PC-3 (cell line): ENCODE data around the gene JAKMIP1. TPM values are rescaled to one million over a fixed set of nuclear protein-coding genes. Genes with fewer than 3 reads are reported as not detected.

Experiments used
- ATAC-seq: fragments of 200-7000 bp; cut with Tn5 transposase; 2 replicates; pipeline ENCODE4 v1.9.1; 2020; ENCODE audit warnings: mild to moderate bottlenecking, moderate library complexity
- BruUV-seq: library from RNA; stranded (reverse); fragments of 400-500 nt; replicated peaks from 2 replicates; lab custom pipeline; 2021; lab: Mats Ljungman, UMichigan
- CTCF ChIA-PET: fragments of 300-600 bp; sonication (Branson Sonifier 250); formaldehyde crosslinking; loops from one replicate; lab custom pipeline; 2022; ENCODE audit warnings: antibody characterized with exemption; lab: Charles Lee
- POLR2A ChIA-PET: fragments of 300-600 bp; sonication (Branson Sonifier 250); formaldehyde crosslinking; loops from one replicate; lab custom pipeline; 2022; ENCODE audit warnings: antibody characterized with exemption; ENCODE audit not compliant: unreplicated experiment; lab: Charles Lee
- DNase-seq: peaks from one replicate; pipeline ENCODE4 v3.0.0-alpha.2; 2015
- H2AFZ ChIP-seq: fragments of 300-600 bp; sonication (generic); 2 replicates; pipeline ENCODE4 v1.6.0; 2016; ENCODE audit warnings: antibody characterized with exemption, low read length
- H3F3A ChIP-seq: fragments of 300-600 bp; sonication (generic); one replicate; pipeline ENCODE4 v1.6.0; 2017; ENCODE audit warnings: antibody characterized with exemption, low read length, control low read depth, mild to moderate bottlenecking; ENCODE audit not compliant: unreplicated experiment
- H3K27ac ChIP-seq: fragments of 300-600 bp; sonication (generic); 2 replicates; pipeline ENCODE4 v1.5.1; 2016; ENCODE audit warnings: mild to moderate bottlenecking, low read length
- H3K27me3 ChIP-seq: fragments of 300-600 bp; sonication (generic); 2 replicates; pipeline ENCODE4 v1.6.1; 2016; ENCODE audit warnings: low read length, mixed read lengths
- H3K36me3 ChIP-seq: fragments of 300-600 bp; sonication (generic); 2 replicates; pipeline ENCODE4 v1.6.1; 2016; ENCODE audit warnings: low read depth, mixed run types, low read length, mixed read lengths
- H3K4me1 ChIP-seq: fragments of 300-600 bp; sonication (generic); 2 replicates; pipeline ENCODE4 v1.5.1; 2016; ENCODE audit warnings: low read length; ENCODE audit not compliant: insufficient read depth
- H3K4me2 ChIP-seq: fragments of 300-600 bp; sonication (generic); 2 replicates; pipeline ENCODE4 v1.6.0; 2016; ENCODE audit warnings: low read length
- H3K4me3 ChIP-seq: fragments of 300-600 bp; sonication (generic); 2 replicates; pipeline ENCODE4 v1.5.1; 2016; ENCODE audit warnings: mild to moderate bottlenecking, low read length, mixed read lengths
- H3K79me2 ChIP-seq: fragments of 300-600 bp; sonication (generic); 2 replicates; pipeline ENCODE4 v1.6.1; 2017; ENCODE audit warnings: low read length, mixed read lengths
- H3K9ac ChIP-seq: fragments of 300-600 bp; sonication (generic); 2 replicates; pipeline ENCODE4 v1.6.0; 2016; ENCODE audit warnings: mild to moderate bottlenecking, low read length
- H3K9me2 ChIP-seq: fragments of 300-600 bp; sonication (generic); replicated peaks from 2 replicates; pipeline ENCODE4 v1.6.1; 2016; ENCODE audit warnings: mixed run types, low read length, mixed read lengths
- H3K9me3 ChIP-seq: fragments of 300-600 bp; sonication (generic); 2 replicates; pipeline ENCODE4 v1.6.1; 2016; ENCODE audit warnings: low read length, mixed read lengths
- H4K20me1 ChIP-seq: fragments of 300-600 bp; sonication (generic); 2 replicates; pipeline ENCODE4 v1.6.1; 2016; ENCODE audit warnings: low read length, mixed read lengths
- EZH2 ChIP-seq: fragments of 300-600 bp; sonication (generic); IDR thresholded peaks from one replicate; pipeline ENCODE4 v1.6.1; 2017; ENCODE audit warnings: antibody characterized with exemption, mild to moderate bottlenecking, low read length; ENCODE audit not compliant: unreplicated experiment
- EZH2phosphoT487 ChIP-seq: fragments of 300-600 bp; sonication (generic); IDR thresholded peaks from 2 replicates; pipeline ENCODE4 v1.6.1; 2018; ENCODE audit warnings: mild to moderate bottlenecking, antibody characterized with exemption, low read length, borderline replicate concordance
- intact Hi-C: fragments of 100-400 bp; cut with micrococcal nuclease; formaldehyde crosslinking; loops from 2 replicates; pipeline ENCODE4 v1.9.0; 2023
- total RNA-seq: library from RNA; depleted of rRNA; stranded (reverse); fragments of >200 nt; gene quantifications from 2 replicates; pipeline ENCODE4 v1.2.3, GENCODE V29; 2014
- TF ChIP-seq, protein P1 (sequence below): fragments of 300-600 bp; sonication (generic); conservative IDR thresholded peaks from 2 replicates; pipeline ENCODE4 v1.5.1; 2017; ENCODE audit warnings: antibody characterized with exemption, low read depth, mild to moderate bottlenecking, low read length

JAKMIP1 gene
- total RNA-seq, 1 experiment from 2014 or later: 0.04 TPM

GRCh38 chr4:6154875-6155274, 45.5 kb downstream of the JAKMIP1 start:
- intact Hi-C loops: no loop called here

DNA sequence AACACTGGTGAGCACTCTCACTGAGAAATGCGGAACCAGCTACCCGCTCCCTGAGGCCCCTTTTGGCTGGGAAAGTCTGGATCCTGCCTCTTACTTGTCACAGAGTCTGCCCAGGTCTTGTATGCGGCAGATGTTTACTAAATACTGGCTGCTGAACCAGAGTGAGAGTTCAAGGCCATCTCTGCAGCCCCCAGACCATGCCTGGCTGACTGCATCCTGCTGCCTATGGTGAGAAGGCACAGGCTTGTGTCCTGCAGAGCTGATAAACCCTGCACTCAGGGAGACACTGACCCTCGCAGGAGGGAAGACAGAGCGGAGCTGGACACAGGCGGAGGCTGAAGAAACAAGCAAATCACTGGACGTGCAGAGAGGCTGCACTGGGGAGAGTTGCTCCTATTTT, 46.5 kb downstream of the JAKMIP1 start:
- Histone ChIP-seq H3K9ac (no peak overlapping the region), H2AFZ (no peak overlapping the region), H3K27ac (no peak overlapping the region), H3K4me1 (no peaks in the 10 kb centered on the region), H3K79me2 (no peaks in the 10 kb centered on the region), H3K4me3 (no peak overlapping the region), H3K4me2 (no peak overlapping the region), H3K9me2 (no peaks in the 10 kb centered on the region), H4K20me1 (no peaks in the 10 kb centered on the region), H3K36me3 (no peaks in the 10 kb centered on the region), H3K27me3 (peaks cover 40% of the 10 kb centered on the region), H3F3A (no peaks in the 10 kb centered on the region), H3K9me3 (no peaks in the 10 kb centered on the region)
- BruUV-seq: no TSS peak
- POLR2A ChIA-PET: no interaction called here
- DNase-seq (no peak), ATAC-seq (no peak)
- intact Hi-C loops: no loop called here
- TF ChIP-seq, protein P1, sequence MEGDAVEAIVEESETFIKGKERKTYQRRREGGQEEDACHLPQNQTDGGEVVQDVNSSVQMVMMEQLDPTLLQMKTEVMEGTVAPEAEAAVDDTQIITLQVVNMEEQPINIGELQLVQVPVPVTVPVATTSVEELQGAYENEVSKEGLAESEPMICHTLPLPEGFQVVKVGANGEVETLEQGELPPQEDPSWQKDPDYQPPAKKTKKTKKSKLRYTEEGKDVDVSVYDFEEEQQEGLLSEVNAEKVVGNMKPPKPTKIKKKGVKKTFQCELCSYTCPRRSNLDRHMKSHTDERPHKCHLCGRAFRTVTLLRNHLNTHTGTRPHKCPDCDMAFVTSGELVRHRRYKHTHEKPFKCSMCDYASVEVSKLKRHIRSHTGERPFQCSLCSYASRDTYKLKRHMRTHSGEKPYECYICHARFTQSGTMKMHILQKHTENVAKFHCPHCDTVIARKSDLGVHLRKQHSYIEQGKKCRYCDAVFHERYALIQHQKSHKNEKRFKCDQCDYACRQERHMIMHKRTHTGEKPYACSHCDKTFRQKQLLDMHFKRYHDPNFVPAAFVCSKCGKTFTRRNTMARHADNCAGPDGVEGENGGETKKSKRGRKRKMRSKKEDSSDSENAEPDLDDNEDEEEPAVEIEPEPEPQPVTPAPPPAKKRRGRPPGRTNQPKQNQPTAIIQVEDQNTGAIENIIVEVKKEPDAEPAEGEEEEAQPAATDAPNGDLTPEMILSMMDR: no peak
- CTCF ChIA-PET: no interaction called here

More at GRCh38 chr4:6154875-6155274, 45.5 kb downstream of the JAKMIP1 start:
- POLR2A ChIA-PET: no interaction called here
- no peaks in the 10 kb centered on the region for H3K36me3 ChIP-seq
- H3K9ac ChIP-seq: no peak overlapping the region
- H3K79me2 ChIP-seq: no peaks in the 10 kb centered on the region
- BruUV-seq: no TSS peak
- H3K27me3 ChIP-seq: peaks cover 40% of the 10 kb centered on the region
- H3K4me2 ChIP-seq: no peak overlapping the region
- no peak for TF ChIP-seq EZH2phosphoT487
- no peak for TF ChIP-seq EZH2
- TF ChIP-seq, protein P1: no peak
- H3K9me2 ChIP-seq: no peaks in the 10 kb centered on the region
- no peak for ATAC-seq
- no peak for DNase-seq
- H3K4me1 ChIP-seq: no peaks in the 10 kb centered on the region
- H2AFZ ChIP-seq: no peak overlapping the region
- H3F3A ChIP-seq: no peaks in the 10 kb centered on the region
- no peaks in the 10 kb centered on the region for H3K9me3 ChIP-seq
- no peak overlapping the region for H3K4me3 ChIP-seq
- CTCF ChIA-PET: no interaction called here
- no peaks in the 10 kb centered on the region for H4K20me1 ChIP-seq
- no peak overlapping the region for H3K27ac ChIP-seq

GRCh38 chr4:6152869-6153705, 47.3 kb downstream of the JAKMIP1 start:
- H3K9ac ChIP-seq: no peak overlapping the region
- H3K4me2 ChIP-seq: no peak overlapping the region
- no peaks in the 10 kb centered on the region for H3K79me2 ChIP-seq
- no peaks in the 10 kb centered on the region for H3K9me2 ChIP-seq
- no peak overlapping the region for H3K27ac ChIP-seq
- no peaks in the 10 kb centered on the region for H3K9me3 ChIP-seq
- H3K36me3 ChIP-seq: no peaks in the 10 kb centered on the region
- H4K20me1 ChIP-seq: no peaks in the 10 kb centered on the region
- H3F3A ChIP-seq: no peaks in the 10 kb centered on the region
- no peak for TF ChIP-seq EZH2phosphoT487
- TF ChIP-seq EZH2: no peak
- TF ChIP-seq, protein P1: no peak
- no TSS peak for BruUV-seq
- ChIA-PET POLR2A (no interaction called here), CTCF (no interaction called here)
- intact Hi-C loops: no loop called here
- H2AFZ ChIP-seq: no peak overlapping the region
- DNase-seq (no peak), ATAC-seq (no peak)
- H3K4me3 ChIP-seq: no peak overlapping the region
- H3K4me1 ChIP-seq: no peaks in the 10 kb centered on the region
- H3K27me3 ChIP-seq: peaks cover 37% of the 10 kb centered on the region
